GM12891 (cell line): ENCODE measurements around the gene COQ5.

ENCODE experiments used
- DNase-seq: peaks from one replicate; pipeline ENCODE4 v3.0.0; 2011; ENCODE audit warnings: low spot score; ENCODE audit not compliant: insufficient read length
- FAIRE-seq: peaks from 2 replicates; lab custom pipeline; 2011; peaks lifted over from hg19 to GRCh38; lab: Jason Lieb, UNC
- PAX5 ChIP-seq: IDR thresholded peaks from 2 replicates; pipeline ENCODE4 v1.6.1; 2011; ENCODE audit warnings: low read length, moderate library complexity, mild to moderate bottlenecking; ENCODE audit not compliant: insufficient read depth, severe bottlenecking
- POLR2A ChIP-seq: IDR thresholded peaks from 2 replicates; pipeline ENCODE4 v1.6.1; 2011; ENCODE audit warnings: low read depth, low read length, control low read depth
- POLR2AphosphoS5 ChIP-seq: IDR thresholded peaks from 2 replicates; pipeline ENCODE4 v1.6.1; 2011; ENCODE audit warnings: low read depth, low read length, control low read depth
- POU2F2 ChIP-seq: IDR thresholded peaks from 2 replicates; pipeline ENCODE4 v1.6.1; 2011; ENCODE audit warnings: low read depth, mild to moderate bottlenecking, control low read depth, low read length, moderate library complexity
- SPI1 ChIP-seq: IDR thresholded peaks from 2 replicates; pipeline ENCODE4 v1.6.1; 2011; ENCODE audit warnings: low read depth, low read length, control low read depth
- TAF1 ChIP-seq: IDR thresholded peaks from 2 replicates; pipeline ENCODE4 v1.6.1; 2011; ENCODE audit warnings: low read depth, low read length, control low read depth

Gene COQ5

GRCh38 chr12:120465756-120466155, 63.2 kb downstream of the COQ5 start:
- DNase-seq (no peak), FAIRE-seq (no peak)
- TF ChIP-seq POLR2AphosphoS5: no peak
- TF ChIP-seq SPI1: no peak
- TF ChIP-seq PAX5: no peak
- no peak for TF ChIP-seq POLR2A
- TF ChIP-seq POU2F2: no peak
- TF ChIP-seq TAF1: no peak

- no peak for DNase-seq
- TF ChIP-seq TAF1 (no peak), POU2F2 (no peak), POLR2AphosphoS5 (no peak), PAX5 (no peak), SPI1 (no peak), POLR2A (no peak)
- FAIRE-seq: no peak
Measured at GRCh38 chr12:120463712-120464111, 65.2 kb downstream of the COQ5 start.

- TF ChIP-seq POLR2AphosphoS5 (no peak), PAX5 (no peak), POLR2A (no peak), POU2F2 (no peak), SPI1 (no peak), TAF1 (no peak)
- FAIRE-seq (no peak), DNase-seq (no peak)
Measured at GRCh38 chr12:120462099-120462640, 66.8 kb downstream of the COQ5 start.

GRCh38 chr12:120460157-120460556, 68.8 kb downstream of the COQ5 start:
- DNase-seq (no peak), FAIRE-seq (no peak)
- TF ChIP-seq SPI1 (no peak), POLR2A (no peak), POU2F2 (no peak), POLR2AphosphoS5 (0 out of 2 replicates have a peak, but pooled peaks have one; percentile 41)

GRCh38 chr12:120457133-120457532, 71.8 kb downstream of the COQ5 start:
- TF ChIP-seq TAF1: no peak
- DNase-seq (no peak), FAIRE-seq (no peak)

- TF ChIP-seq PAX5 (no peak), POLR2AphosphoS5 (no peak), POLR2A (no peak), POU2F2 (no peak), TAF1 (no peak), SPI1 (no peak)
- no peak for DNase-seq
- no peak for FAIRE-seq
Measured at GRCh38 chr12:120455302-120455701, 73.7 kb downstream of the COQ5 start.

GRCh38 chr12:120453977-120454376, 75.0 kb downstream of the COQ5 start:
- FAIRE-seq (peak; percentile 75), DNase-seq (no peak)
- TF ChIP-seq POLR2A (no peak), POU2F2 (no peak), SPI1 (no peak), POLR2AphosphoS5 (no peak), TAF1 (no peak), PAX5 (no peak)
